A673 (cell line): ENCODE results near the gene IL1RAPL2. TPM values are rescaled to one million over a fixed set of nuclear protein-coding genes. Genes with fewer than 3 reads are reported as not detected.

ENCODE experiments used
- BruUV-seq: library from RNA; stranded (reverse); fragments of 400-500 nt; replicated peaks from 2 replicates; lab custom pipeline; 2021; lab: Mats Ljungman, UMichigan
- CTCF ChIA-PET: fragments of 300-600 bp; sonication (Branson Sonifier 250); formaldehyde crosslinking; loops from one replicate; lab custom pipeline; 2022; ENCODE audit warnings: antibody characterized with exemption; lab: Charles Lee
- POLR2A ChIA-PET: fragments of 300-600 bp; sonication (Branson Sonifier 250); formaldehyde crosslinking; loops from one replicate; lab custom pipeline; 2022; ENCODE audit warnings: antibody characterized with exemption; ENCODE audit not compliant: low non-redundant PET; lab: Charles Lee
- DNase-seq: peaks from one replicate; pipeline ENCODE4 v3.0.0-alpha.2; 2015; ENCODE audit warnings: low spot score
- H3K27ac ChIP-seq: fragments of 200-600 bp; sonication (generic); 2 replicates; pipeline ENCODE4 v1.5.1; 2016; ENCODE audit warnings: mixed run types, low read depth, mild to moderate bottlenecking, mixed read lengths, antibody characterized with exemption, low read length; ENCODE audit not compliant: poor library complexity, severe bottlenecking
- H3K27me3 ChIP-seq: fragments of 200-600 bp; sonication (generic); replicated peaks from 2 replicates; pipeline ENCODE4 v1.6.1; 2017; ENCODE audit warnings: mixed run types, low read depth, mild to moderate bottlenecking, mixed read lengths, antibody characterized with exemption, low read length; ENCODE audit not compliant: insufficient read depth, poor library complexity
- H3K36me3 ChIP-seq: fragments of 200-600 bp; sonication (generic); 2 replicates; pipeline ENCODE4 v1.6.1; 2016; ENCODE audit warnings: mixed run types, mild to moderate bottlenecking, mixed read lengths, antibody characterized with exemption, low read length; ENCODE audit not compliant: insufficient read depth, poor library complexity, severe bottlenecking
- H3K4me1 ChIP-seq: fragments of 200-600 bp; sonication (generic); 2 replicates; pipeline ENCODE4 v1.6.1; 2017; ENCODE audit warnings: mixed run types, mild to moderate bottlenecking, mixed read lengths, antibody characterized with exemption, low read length; ENCODE audit not compliant: insufficient read depth, poor library complexity, severe bottlenecking
- H3K4me3 ChIP-seq: fragments of 200-600 bp; sonication (generic); 2 replicates; pipeline ENCODE4 v1.5.1; 2016; ENCODE audit warnings: low read depth, mixed run types, mild to moderate bottlenecking, mixed read lengths, low read length; ENCODE audit not compliant: poor library complexity, severe bottlenecking
- H3K9me3 ChIP-seq: fragments of 200-600 bp; sonication (generic); 2 replicates; pipeline ENCODE4 v1.6.1; 2016; ENCODE audit warnings: mixed run types, low read depth, mild to moderate bottlenecking, mixed read lengths, antibody characterized with exemption, low read length; ENCODE audit not compliant: poor library complexity, severe bottlenecking
- EZH2 ChIP-seq: fragments of 200-600 bp; sonication (generic); IDR thresholded peaks from 2 replicates; pipeline ENCODE4 v1.6.1; 2017; ENCODE audit warnings: borderline replicate concordance, low read depth, mild to moderate bottlenecking, mixed read lengths, antibody characterized with exemption, low read length; ENCODE audit not compliant: poor library complexity, severe bottlenecking
- intact Hi-C: fragments of 100-400 bp; cut with micrococcal nuclease; formaldehyde crosslinking; loops from one replicate; pipeline ENCODE4 v1.10.0; 2022; ENCODE audit not compliant: unreplicated experiment
- total RNA-seq: library from RNA; stranded (reverse); gene quantifications from 2 replicates; pipeline ENCODE4 v1.2.3, GENCODE V29; 2021
- TF ChIP-seq, protein P1 (sequence below): fragments of 300-800, 200-600 bp; sonication (generic); conservative IDR thresholded peaks from 2 replicates; pipeline ENCODE4 v1.5.1; 2017; ENCODE audit warnings: low read depth, mild to moderate bottlenecking, antibody characterized with exemption, low read length, moderate library complexity, mixed read lengths

The IL1RAPL2 gene
- total RNA-seq, 1 experiment from 2014 or later = not detected

DNA sequence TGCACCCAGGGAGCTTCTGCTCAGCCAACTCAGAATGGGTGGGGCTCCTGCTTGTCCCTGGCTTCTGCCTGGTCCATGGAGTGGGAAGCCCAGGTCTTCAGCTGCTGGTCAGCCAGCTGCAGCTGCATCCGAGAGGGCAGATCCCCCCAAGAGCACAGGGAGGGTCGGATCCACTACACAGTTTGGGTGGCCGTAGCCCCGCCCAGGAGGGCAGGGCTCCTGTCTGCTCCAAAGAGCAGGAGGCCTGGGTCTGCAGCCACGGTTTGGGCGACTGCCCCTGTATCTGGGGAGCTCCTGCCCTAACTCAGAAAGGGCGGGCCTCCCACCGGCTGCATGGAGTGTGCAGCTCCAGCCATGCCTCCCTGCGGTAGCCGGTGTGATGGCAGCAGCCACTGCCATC lies 485.4 kb downstream of the IL1RAPL2 start:
- CTCF ChIA-PET = no interaction called here
- DNase-seq = no peak
- no peak overlapping the region for H3K27ac ChIP-seq
- no peak for TF ChIP-seq EZH2
- TF ChIP-seq, protein P1, sequence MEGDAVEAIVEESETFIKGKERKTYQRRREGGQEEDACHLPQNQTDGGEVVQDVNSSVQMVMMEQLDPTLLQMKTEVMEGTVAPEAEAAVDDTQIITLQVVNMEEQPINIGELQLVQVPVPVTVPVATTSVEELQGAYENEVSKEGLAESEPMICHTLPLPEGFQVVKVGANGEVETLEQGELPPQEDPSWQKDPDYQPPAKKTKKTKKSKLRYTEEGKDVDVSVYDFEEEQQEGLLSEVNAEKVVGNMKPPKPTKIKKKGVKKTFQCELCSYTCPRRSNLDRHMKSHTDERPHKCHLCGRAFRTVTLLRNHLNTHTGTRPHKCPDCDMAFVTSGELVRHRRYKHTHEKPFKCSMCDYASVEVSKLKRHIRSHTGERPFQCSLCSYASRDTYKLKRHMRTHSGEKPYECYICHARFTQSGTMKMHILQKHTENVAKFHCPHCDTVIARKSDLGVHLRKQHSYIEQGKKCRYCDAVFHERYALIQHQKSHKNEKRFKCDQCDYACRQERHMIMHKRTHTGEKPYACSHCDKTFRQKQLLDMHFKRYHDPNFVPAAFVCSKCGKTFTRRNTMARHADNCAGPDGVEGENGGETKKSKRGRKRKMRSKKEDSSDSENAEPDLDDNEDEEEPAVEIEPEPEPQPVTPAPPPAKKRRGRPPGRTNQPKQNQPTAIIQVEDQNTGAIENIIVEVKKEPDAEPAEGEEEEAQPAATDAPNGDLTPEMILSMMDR = no peak
- POLR2A ChIA-PET = no interaction called here
- no peaks in the 10 kb centered on the region for H3K36me3 ChIP-seq
- peaks cover 7% of the 10 kb centered on the region for H3K9me3 ChIP-seq
- intact Hi-C loops = no loop called here
- H3K27me3 ChIP-seq = no peaks in the 10 kb centered on the region
- no peak overlapping the region for H3K4me3 ChIP-seq
- BruUV-seq = no TSS peak
- no peaks in the 10 kb centered on the region for H3K4me1 ChIP-seq

DNA sequence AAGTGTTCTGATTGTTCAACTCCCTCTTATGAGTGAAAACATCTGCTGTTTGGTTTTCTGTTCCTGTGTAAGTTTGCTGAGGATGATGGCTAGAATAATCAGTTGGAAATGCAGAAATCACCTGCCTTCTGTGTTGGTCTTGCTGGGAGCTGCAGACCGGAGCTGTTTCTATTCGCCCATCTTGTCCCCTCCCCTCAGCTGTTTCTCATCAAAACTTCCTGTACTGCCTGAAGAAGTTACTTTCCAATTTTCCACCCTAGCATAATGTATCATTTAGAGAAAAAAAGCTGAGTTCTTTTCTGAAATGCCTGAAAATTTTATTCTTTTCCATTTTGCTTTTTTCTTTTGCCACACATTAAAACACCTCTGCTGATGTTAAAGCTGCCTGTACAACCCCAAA lies 486.9 kb downstream of the IL1RAPL2 start:
- no peaks in the 10 kb centered on the region for H3K27me3 ChIP-seq
- H3K4me1 ChIP-seq = no peaks in the 10 kb centered on the region
- H3K36me3 ChIP-seq = no peaks in the 10 kb centered on the region
- H3K4me3 ChIP-seq = no peak overlapping the region
- no peak overlapping the region for H3K27ac ChIP-seq
- POLR2A ChIA-PET = no interaction called here
- no TSS peak for BruUV-seq
- CTCF ChIA-PET = interaction anchor here (0.5 kb wide), 1 partner anchor 793 kb away, joined by 8 read pairs; no protein-coding TSS in a partner anchor
- intact Hi-C loops = no loop called here
- TF ChIP-seq, protein P1 = no peak
- TF ChIP-seq EZH2 = no peak
- peaks cover 7% of the 10 kb centered on the region for H3K9me3 ChIP-seq
- DNase-seq = no peak

DNA sequence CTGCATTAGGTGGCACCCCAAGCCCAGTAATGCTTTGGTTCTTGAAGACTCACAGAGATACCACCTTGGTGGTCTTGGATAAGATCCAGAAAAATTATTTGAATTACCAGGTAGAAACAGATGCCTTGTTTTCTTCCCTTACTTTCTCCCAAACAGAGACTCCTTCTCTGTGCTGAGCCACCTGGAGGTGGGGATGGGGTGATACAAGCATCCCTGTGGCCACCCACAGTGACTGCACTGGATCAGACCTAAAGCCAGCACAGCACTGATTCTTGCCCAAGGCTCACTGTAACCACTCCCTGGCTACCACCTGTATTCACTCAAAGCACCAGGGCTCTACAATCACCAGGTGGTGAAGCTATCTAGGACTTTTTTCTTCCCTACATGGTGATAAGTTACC lies 497.7 kb downstream of the IL1RAPL2 start:
- TF ChIP-seq, protein P1 = no peak
- TF ChIP-seq EZH2 = no peak
- H3K4me3 ChIP-seq = no peak overlapping the region
- no TSS peak for BruUV-seq
- H3K4me1 ChIP-seq = no peaks in the 10 kb centered on the region
- H3K36me3 ChIP-seq = no peaks in the 10 kb centered on the region
- POLR2A ChIA-PET = no interaction called here
- CTCF ChIA-PET = no interaction called here
- intact Hi-C loops = no loop called here
- DNase-seq = no peak
- no peaks in the 10 kb centered on the region for H3K27me3 ChIP-seq
- no peaks in the 10 kb centered on the region for H3K9me3 ChIP-seq
- H3K27ac ChIP-seq = no peak overlapping the region
